Measurements from ENCODE around the gene RBKS. TPM values are rescaled to one million over a fixed set of nuclear protein-coding genes. Genes with fewer than 3 reads are reported as not detected.

RBKS gene
- total RNA-seq, 3 donors from 2014 or later, result 5.9 to 10.6 (median 10.3) TPM

GRCh38 chr2:27792759-27793158 lies 97.4 kb downstream of the RBKS start:
- no peak overlapping the region for H3K4me3 ChIP-seq
- intact Hi-C loops (cut with DNase I, micrococcal nuclease), result no loop called here
- H3K4me1 ChIP-seq (ENCODE audit: low read depth), result no peaks in the 10 kb centered on the region
- ATAC-seq (peak; percentile 87), DNase-seq (no peak)
- H3K9me3 ChIP-seq, result no peaks in the 10 kb centered on the region
- no peaks in the 10 kb centered on the region for H3K36me3 ChIP-seq (ENCODE audit: low read depth)
- TF ChIP-seq CTCF (IDR thresholded peaks at IDR 0.05), result no peak

GRCh38 chr2:27790796-27791195 lies 99.4 kb downstream of the RBKS start:
- TF ChIP-seq CTCF (IDR thresholded peaks at IDR 0.05), result no peak
- DNase-seq, result no peak
- H3K36me3 ChIP-seq (ENCODE audit: low read depth), result no peaks in the 10 kb centered on the region
- intact Hi-C loops (cut with DNase I, micrococcal nuclease), result no loop called here
- no peaks in the 10 kb centered on the region for H3K4me1 ChIP-seq (ENCODE audit: low read depth)
- H3K9me3 ChIP-seq, result no peaks in the 10 kb centered on the region
- H3K4me3 ChIP-seq, result no peak overlapping the region
- no peak for ATAC-seq

- intact Hi-C loops (cut with DNase I, micrococcal nuclease), result no loop called here
- no peak for TF ChIP-seq CTCF (IDR thresholded peaks at IDR 0.05)
- DNase-seq, result no peak
- H3K36me3 ChIP-seq (ENCODE audit: low read depth), result no peaks in the 10 kb centered on the region
- H3K9me3 ChIP-seq, result no peaks in the 10 kb centered on the region
- no peak for ATAC-seq
- H3K4me1 ChIP-seq (ENCODE audit: low read depth), result no peaks in the 10 kb centered on the region
- no peak overlapping the region for H3K4me3 ChIP-seq
Observed at GRCh38 chr2:27782701-27783100, 107.5 kb downstream of the RBKS start.

GRCh38 chr2:27781496-27781895 lies 108.7 kb downstream of the RBKS start:
- no peak for ATAC-seq
- Histone ChIP-seq H3K9me3 (no peaks in the 10 kb centered on the region), H3K36me3 (ENCODE audit: low read depth) (no peaks in the 10 kb centered on the region), H3K4me1 (ENCODE audit: low read depth) (no peaks in the 10 kb centered on the region), H3K4me3 (no peak overlapping the region)
- intact Hi-C loops (cut with DNase I, micrococcal nuclease), result no loop called here
- no peak for DNase-seq
- no peak for TF ChIP-seq CTCF (IDR thresholded peaks at IDR 0.05)

- H3K4me3 ChIP-seq, result no peak overlapping the region
- H3K36me3 ChIP-seq (ENCODE audit: low read depth), result no peaks in the 10 kb centered on the region
- DNase-seq (no peak), ATAC-seq (no peak)
- intact Hi-C loops (cut with DNase I, micrococcal nuclease), result no loop called here
- no peak for TF ChIP-seq CTCF (IDR thresholded peaks at IDR 0.05)
- no peaks in the 10 kb centered on the region for H3K4me1 ChIP-seq (ENCODE audit: low read depth)
- no peaks in the 10 kb centered on the region for H3K9me3 ChIP-seq
Observed at GRCh38 chr2:27779417-27780055, 110.7 kb downstream of the RBKS start.

- intact Hi-C loops (cut with DNase I, micrococcal nuclease), result no loop called here
- Histone ChIP-seq H3K4me1 (ENCODE audit: low read depth) (peaks cover 6% of the 10 kb centered on the region), H3K36me3 (ENCODE audit: low read depth) (no peaks in the 10 kb centered on the region)
Observed at GRCh38 chr2:27776696-27777095, 113.5 kb downstream of the RBKS start.

More at GRCh38 chr2:27776696-27777095, 113.5 kb downstream of the RBKS start:
- H3K4me3 ChIP-seq, result no peak overlapping the region
- DNase-seq (no peak), ATAC-seq (no peak)
- no peaks in the 10 kb centered on the region for H3K9me3 ChIP-seq
- TF ChIP-seq CTCF (IDR thresholded peaks at IDR 0.05), result no peak
